Uterus (tissue), 4 donors: ENCODE results near the gene CDH13. TPM values are rescaled to one million over a fixed set of nuclear protein-coding genes. Genes with fewer than 3 reads are reported as not detected.

Experiments
- DNase-seq, 2 donors: peaks; one replicate each; pipeline ENCODE4 v3.0.0-alpha.2; 2019 to 2020
- H3K27ac ChIP-seq, 2 donors: fragments of 200-600 bp; sonication (generic); 1 replicate in 1 of 2; 2 replicates in 1 of 2; pipeline ENCODE4 v1.5.1; 2016 to 2018
- H3K27me3 ChIP-seq, 2 donors: fragments of 200-600 bp; sonication (generic); one replicate each; pipeline ENCODE4 v1.5.1; 2018 to 2019; ENCODE audit warnings: control low read depth in 1 of 2
- H3K36me3 ChIP-seq, 2 donors: fragments of 200-600 bp; sonication (generic); one replicate each; pipeline ENCODE4 v1.5.1; 2019; ENCODE audit warnings: control low read depth in 1 of 2
- H3K4me1 ChIP-seq, 2 donors: fragments of 200-600 bp; sonication (generic); one replicate each; pipeline ENCODE4 v1.5.1; 2018 to 2019; ENCODE audit warnings: control low read depth in 1 of 2
- H3K4me3 ChIP-seq, 2 donors: fragments of 200-600 bp; sonication (generic); 1 replicate in 1 of 2; 2 replicates in 1 of 2; pipeline ENCODE4 v1.5.1; 2018 to 2019; ENCODE audit warnings: mild to moderate bottlenecking in 1 of 2
- H3K9me3 ChIP-seq, 2 donors: fragments of 200-600 bp; sonication (generic); one replicate each; pipeline ENCODE4 v1.5.1; 2019; ENCODE audit warnings: control low read depth in 1 of 2
- POLR2A ChIP-seq, 2 donors: fragments of 450-650 bp; IDR thresholded peaks; one replicate each; pipeline ENCODE4 v1.6.1; 2016; ENCODE audit warnings: antibody characterized with exemption in 2 of 2, mild to moderate bottlenecking in 1 of 2, moderate library complexity in 1 of 2
- intact Hi-C: fragments of 100-400 bp; cut with DNase I; formaldehyde crosslinking; loops from one replicate; pipeline ENCODE4 v1.15.1; 2023; ENCODE audit warnings: low total_unique reads
- total RNA-seq, 4 donors: library from RNA; depleted of rRNA in 3 of 4; stranded (reverse); fragments of >200 nt in 3 of 4; gene quantifications; one replicate each; pipeline versions ENCODE4 v1.1.0 to v1.2.4, GENCODE V29; 2014 to 2023
- TF ChIP-seq, protein P1 (sequence below), 4 experiments: fragments of 200-600 bp in 2 of 4; fragments of 450-650 bp in 2 of 4; sonication (generic) in 2 of 4; IDR thresholded peaks; one replicate each; pipeline ENCODE4 v1.5.1; 2016 to 2019; ENCODE audit warnings: antibody characterized with exemption in 4 of 4, mild to moderate bottlenecking in 2 of 4, moderate library complexity in 1 of 4
- donor health status: DM: yes; HTN: yes; CAD: no.

The CDH13 gene
- total RNA-seq, 4 donors from 2014 or later, result 49.1 to 99.4 (median 82.7) TPM

DNA sequence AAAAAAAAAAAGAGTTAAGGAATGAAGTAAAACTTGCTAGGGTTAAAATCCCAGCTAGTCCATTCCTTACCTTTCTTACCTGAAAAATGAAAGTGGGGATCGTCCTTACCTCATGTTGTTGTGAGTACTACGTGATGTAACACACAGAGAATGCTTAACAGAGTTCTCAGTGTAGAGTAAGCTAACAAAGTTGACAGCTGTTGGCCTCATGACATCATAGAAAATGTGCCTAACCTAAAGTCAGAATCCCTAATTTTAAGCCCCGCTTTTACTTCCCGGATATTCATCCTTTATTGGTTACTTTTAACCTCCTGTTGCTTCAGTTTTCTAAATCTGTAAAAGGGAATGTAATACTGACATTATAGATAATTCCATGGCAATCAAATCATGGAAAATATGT is 675.2 kb downstream of the CDH13 start:
- H3K27ac ChIP-seq, result no peak overlapping the region
- TF ChIP-seq POLR2A (IDR thresholded peaks at IDR 0.05), result no peak
- TF ChIP-seq, protein P1, sequence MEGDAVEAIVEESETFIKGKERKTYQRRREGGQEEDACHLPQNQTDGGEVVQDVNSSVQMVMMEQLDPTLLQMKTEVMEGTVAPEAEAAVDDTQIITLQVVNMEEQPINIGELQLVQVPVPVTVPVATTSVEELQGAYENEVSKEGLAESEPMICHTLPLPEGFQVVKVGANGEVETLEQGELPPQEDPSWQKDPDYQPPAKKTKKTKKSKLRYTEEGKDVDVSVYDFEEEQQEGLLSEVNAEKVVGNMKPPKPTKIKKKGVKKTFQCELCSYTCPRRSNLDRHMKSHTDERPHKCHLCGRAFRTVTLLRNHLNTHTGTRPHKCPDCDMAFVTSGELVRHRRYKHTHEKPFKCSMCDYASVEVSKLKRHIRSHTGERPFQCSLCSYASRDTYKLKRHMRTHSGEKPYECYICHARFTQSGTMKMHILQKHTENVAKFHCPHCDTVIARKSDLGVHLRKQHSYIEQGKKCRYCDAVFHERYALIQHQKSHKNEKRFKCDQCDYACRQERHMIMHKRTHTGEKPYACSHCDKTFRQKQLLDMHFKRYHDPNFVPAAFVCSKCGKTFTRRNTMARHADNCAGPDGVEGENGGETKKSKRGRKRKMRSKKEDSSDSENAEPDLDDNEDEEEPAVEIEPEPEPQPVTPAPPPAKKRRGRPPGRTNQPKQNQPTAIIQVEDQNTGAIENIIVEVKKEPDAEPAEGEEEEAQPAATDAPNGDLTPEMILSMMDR (IDR thresholded peaks at IDR 0.05), result no peak
- no peak overlapping the region for H3K4me3 ChIP-seq
- H3K9me3 ChIP-seq, result no peaks in the 10 kb centered on the region
- H3K36me3 ChIP-seq, result no peaks in the 10 kb centered on the region
- H3K27me3 ChIP-seq, result no peaks in the 10 kb centered on the region
- intact Hi-C loops, result no loop called here
- H3K4me1 ChIP-seq, result no peaks in the 10 kb centered on the region
- no peak for DNase-seq

DNA sequence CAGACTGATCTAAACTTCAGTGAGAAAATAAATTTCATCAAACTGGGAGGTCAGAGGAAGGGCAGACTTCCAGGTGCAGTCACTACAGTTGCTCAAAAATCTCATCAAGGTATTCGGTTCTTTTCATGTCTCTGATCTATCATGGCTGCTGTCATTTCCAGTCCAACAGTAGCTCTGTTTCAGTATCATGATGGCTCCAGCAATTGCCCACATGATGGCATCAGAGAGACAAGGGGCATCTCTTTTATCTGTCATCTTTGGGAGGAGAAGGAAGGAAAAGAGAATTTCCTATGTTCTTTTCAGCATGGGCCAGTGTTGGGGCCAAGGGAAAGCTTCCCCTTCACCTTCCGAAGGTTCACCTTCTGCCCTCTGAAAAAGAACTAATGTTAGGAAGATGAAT is 676.1 kb downstream of the CDH13 start:
- Histone ChIP-seq H3K36me3 (no peaks in the 10 kb centered on the region), H3K9me3 (no peaks in the 10 kb centered on the region), H3K27me3 (no peaks in the 10 kb centered on the region), H3K4me1 (no peaks in the 10 kb centered on the region), H3K27ac (no peak overlapping the region), H3K4me3 (no peak overlapping the region)
- TF ChIP-seq, protein P1 (IDR thresholded peaks at IDR 0.05), result no peak
- TF ChIP-seq POLR2A (IDR thresholded peaks at IDR 0.05), result no peak
- DNase-seq, result no peak
- intact Hi-C loops, result no loop called here

DNA sequence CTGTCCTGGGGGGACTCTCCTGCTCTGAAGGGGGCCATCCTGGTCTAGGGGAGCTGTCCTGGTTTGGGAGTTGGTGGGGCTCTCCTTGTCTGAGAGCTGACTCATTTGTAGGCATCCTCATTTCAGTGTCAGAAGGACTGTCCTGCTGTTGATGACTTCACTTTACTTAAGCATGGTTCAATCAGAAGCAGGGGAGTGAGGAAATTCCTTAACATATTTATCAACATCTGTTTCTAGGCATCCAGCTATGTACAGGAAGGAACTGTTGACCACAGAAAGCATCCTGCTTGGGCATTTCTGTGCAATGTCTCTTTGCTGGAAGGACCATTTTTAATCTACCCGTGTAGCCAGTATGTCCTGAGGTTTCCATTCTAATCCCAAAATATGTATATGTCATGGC is 678.3 kb downstream of the CDH13 start:
- H3K27me3 ChIP-seq, result no peaks in the 10 kb centered on the region
- no peak for DNase-seq
- no peak overlapping the region for H3K4me3 ChIP-seq
- intact Hi-C loops, result no loop called here
- TF ChIP-seq POLR2A (IDR thresholded peaks at IDR 0.05), result no peak
- TF ChIP-seq, protein P1 (IDR thresholded peaks at IDR 0.05), result no peak
- no peaks in the 10 kb centered on the region for H3K36me3 ChIP-seq
- H3K27ac ChIP-seq, result no peak overlapping the region
- no peaks in the 10 kb centered on the region for H3K9me3 ChIP-seq
- no peaks in the 10 kb centered on the region for H3K4me1 ChIP-seq

DNA sequence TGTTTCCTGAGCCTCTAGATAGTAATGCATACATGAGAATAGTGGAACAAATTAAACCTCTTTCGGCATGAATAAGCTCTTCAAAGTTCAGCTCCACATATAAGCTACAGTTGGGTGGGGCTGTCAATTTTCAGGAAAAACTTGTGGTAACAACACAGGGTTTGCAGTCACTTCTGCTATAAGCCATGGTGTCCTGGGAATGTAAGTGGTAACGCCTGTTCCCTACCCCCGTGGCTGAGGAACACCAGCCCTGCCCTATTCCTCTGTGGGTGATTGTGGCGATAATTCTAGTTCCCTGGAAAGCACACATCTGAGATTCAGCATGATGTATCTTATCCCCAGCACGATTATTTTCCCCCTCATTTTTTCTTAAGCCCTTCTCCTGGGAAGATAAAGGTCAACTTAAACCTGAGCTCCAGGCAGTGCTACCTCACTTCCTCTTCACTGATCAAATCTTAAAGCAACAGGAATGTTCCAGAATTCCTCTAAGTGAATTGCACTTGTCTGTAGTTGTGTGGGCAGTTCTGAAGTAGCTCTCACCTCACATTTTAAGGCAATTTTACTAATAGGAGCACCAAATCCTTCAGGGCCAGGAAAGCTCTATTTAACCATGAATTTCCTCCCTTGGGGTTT is 680.3 kb downstream of the CDH13 start:
- Histone ChIP-seq H3K4me3 (no peak overlapping the region), H3K9me3 (no peaks in the 10 kb centered on the region), H3K36me3 (no peaks in the 10 kb centered on the region), H3K27me3 (no peaks in the 10 kb centered on the region), H3K27ac (no peak overlapping the region), H3K4me1 (no peaks in the 10 kb centered on the region)
- no peak for TF ChIP-seq POLR2A (IDR thresholded peaks at IDR 0.05)
- TF ChIP-seq, protein P1 (IDR thresholded peaks at IDR 0.05), result no peak
- intact Hi-C loops, result no loop called here
- DNase-seq, result no peak

DNA sequence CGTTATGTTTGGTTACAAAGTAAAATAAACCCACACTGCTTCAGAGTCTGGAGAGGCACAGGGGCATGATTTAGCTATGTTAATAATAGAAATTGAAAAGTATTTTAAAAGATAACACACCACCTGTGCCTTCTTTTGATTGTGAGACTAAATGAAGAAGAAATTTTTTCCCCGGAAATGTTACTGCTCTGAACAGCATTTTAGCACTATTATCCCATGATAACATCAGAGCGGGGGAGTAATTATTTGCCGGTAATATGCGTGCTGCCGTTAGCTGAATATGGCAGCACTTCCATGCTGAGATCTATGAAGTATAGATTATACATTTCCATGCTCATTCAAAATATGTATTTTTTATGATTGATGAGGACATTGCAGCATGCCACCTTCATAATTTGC is 680.8 kb downstream of the CDH13 start:
- Histone ChIP-seq H3K36me3 (no peaks in the 10 kb centered on the region), H3K9me3 (no peaks in the 10 kb centered on the region), H3K4me1 (no peaks in the 10 kb centered on the region), H3K27me3 (no peaks in the 10 kb centered on the region), H3K27ac (no peak overlapping the region), H3K4me3 (no peak overlapping the region)
- intact Hi-C loops, result no loop called here
- TF ChIP-seq POLR2A (IDR thresholded peaks at IDR 0.05), result no peak
- TF ChIP-seq, protein P1 (IDR thresholded peaks at IDR 0.05), result no peak
- no peak for DNase-seq
